ENCODE data around the gene GALNT1.
A peak's percentile ranks its signal among the peaks of the same experiment; 100 is the strongest.
"Not testable (repeated sequence)": the region's sequence is repeated elsewhere in the genome, so short reads cannot be mapped to it uniquely, and the experiment has no call there.

The GALNT1 gene

GRCh38 chr18:35581546-35581897, at the start of gene GALNT1:
Gene GALNT1, plus strand, starts transcription at chr18:35581740. Its CDS starts 72,923 bp downstream, at chr18:35654663.
- no peak for DNase-seq

GRCh38 chr18:35533916-35534405, 47.6 kb upstream of the GALNT1 start:
- DNase-seq: no peak

GRCh38 chr18:35535297-35535696, 46.2 kb upstream of the GALNT1 start:
- no peak for DNase-seq

GRCh38 chr18:35542356-35542755, 39.2 kb upstream of the GALNT1 start:
- no peak for DNase-seq

GRCh38 chr18:35547008-35547605, 34.4 kb upstream of the GALNT1 start:
- no peak for DNase-seq

GRCh38 chr18:35549564-35549963, 32.0 kb upstream of the GALNT1 start:
- DNase-seq: no peak

GRCh38 chr18:35553300-35553699, 28.2 kb upstream of the GALNT1 start:
- no peak for DNase-seq

GRCh38 chr18:35555538-35555937, 26.0 kb upstream of the GALNT1 start:
- DNase-seq: not testable (repeated sequence)

GRCh38 chr18:35559867-35560266, 21.7 kb upstream of the GALNT1 start:
- no peak for DNase-seq

GRCh38 chr18:35564795-35565453, 16.6 kb upstream of the GALNT1 start:
- DNase-seq: no peak

- DNase-seq: no peak
Observed at GRCh38 chr18:35566019-35566418, 15.5 kb upstream of the GALNT1 start.

GRCh38 chr18:35570182-35570581, 11.4 kb upstream of the GALNT1 start:
- DNase-seq: no peak

GRCh38 chr18:35571138-35571537, 10.4 kb upstream of the GALNT1 start:
- DNase-seq: no peak

GRCh38 chr18:35572644-35573043, 8.9 kb upstream of the GALNT1 start:
- DNase-seq: no peak

GRCh38 chr18:35573531-35573930, 8.0 kb upstream of the GALNT1 start:
- no peak for DNase-seq

GRCh38 chr18:35576240-35576845, 5.2 kb upstream of the GALNT1 start:
- not testable (repeated sequence) for DNase-seq

- no peak for DNase-seq
Observed at GRCh38 chr18:35577045-35577848, 4.3 kb upstream of the GALNT1 start.

- DNase-seq: no peak
Observed at GRCh38 chr18:35578481-35578880, 3.1 kb upstream of the GALNT1 start.

- no peak for DNase-seq
Observed at GRCh38 chr18:35578936-35579335, 2.6 kb upstream of the GALNT1 start.

GRCh38 chr18:35580701-35581539, 620 bp upstream of the GALNT1 start:
- peak; percentile 54 for DNase-seq

- no peak for DNase-seq
Observed at GRCh38 chr18:35581898-35582641, 530 bp downstream of the GALNT1 start.
